ENCODE measurements around the gene NEUROG1. TPM values are rescaled to one million over a fixed set of nuclear protein-coding genes. Genes with fewer than 3 reads are reported as not detected.

The NEUROG1 gene
- total and polyA plus RNA-seq, 2 of the 13 experiments (the other 11 are each of a cell fraction or from before 2014, with no cell fraction given), result not detected

DNA sequence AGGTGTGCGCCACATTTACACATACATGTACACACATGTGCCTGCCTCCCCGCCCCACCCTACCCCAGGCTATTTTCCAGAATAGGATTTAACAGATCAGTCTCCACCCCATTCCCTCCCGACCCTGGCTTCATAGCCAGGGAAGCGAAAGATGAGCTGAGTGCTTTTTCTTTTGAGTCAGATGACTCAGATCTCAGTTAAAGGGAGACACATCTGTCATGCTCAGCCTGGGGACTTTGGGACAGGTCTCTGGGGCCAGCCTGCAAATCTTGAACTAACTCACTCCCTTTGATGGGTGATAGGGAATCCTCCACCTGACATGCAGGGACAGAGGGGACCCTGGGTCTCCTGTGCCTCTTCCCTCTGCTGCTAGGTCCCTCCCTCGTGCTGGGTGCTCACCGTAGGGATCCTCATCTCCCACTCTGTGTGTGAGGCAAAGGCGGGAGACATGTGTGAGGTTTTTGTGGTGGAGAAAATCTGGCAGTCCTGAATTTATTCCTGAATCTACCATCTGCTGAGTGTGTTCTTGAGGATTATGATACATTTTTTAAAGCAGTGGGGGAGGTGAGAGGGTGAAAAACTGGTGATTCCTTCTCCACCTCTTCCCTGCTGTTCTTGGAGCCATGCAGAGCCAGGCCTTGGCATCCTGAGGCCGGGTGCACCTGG is 37.7 kb downstream of the NEUROG1 start:
- TF ChIP-seq KAT7 (CRISPR knock-in tag; IDR thresholded peaks at IDR 0.05; ENCODE audit: borderline replicate concordance) (no peak), ZNF75D (CRISPR knock-in tag; IDR thresholded peaks at IDR 0.05; ENCODE audit: borderline replicate concordance) (no peak), GRHL1 (CRISPR knock-in tag; conservative IDR thresholded peaks at IDR 0.05) (no peak), ASH2L (IDR thresholded peaks at IDR 0.05; ENCODE audit: insufficient read length, low read depth, low read length) (no peak), ZMYM4 (CRISPR knock-in tag; IDR thresholded peaks at IDR 0.05) (no peak), CREBL2 (CRISPR knock-in tag; IDR thresholded peaks at IDR 0.05; ENCODE audit: borderline replicate concordance) (no peak), ONECUT2 (CRISPR knock-in tag; IDR thresholded peaks at IDR 0.05) (no peak), ZNF317 (CRISPR knock-in tag; IDR thresholded peaks at IDR 0.05) (no peak), HOXD1 (CRISPR knock-in tag; IDR thresholded peaks at IDR 0.05) (no peak), MBNL3 (CRISPR knock-in tag; conservative IDR thresholded peaks at IDR 0.05) (no peak), GMEB2 (CRISPR knock-in tag; IDR thresholded peaks at IDR 0.05; ENCODE audit: low read depth) (no peak)
- TF ChIP-seq, protein P1, sequence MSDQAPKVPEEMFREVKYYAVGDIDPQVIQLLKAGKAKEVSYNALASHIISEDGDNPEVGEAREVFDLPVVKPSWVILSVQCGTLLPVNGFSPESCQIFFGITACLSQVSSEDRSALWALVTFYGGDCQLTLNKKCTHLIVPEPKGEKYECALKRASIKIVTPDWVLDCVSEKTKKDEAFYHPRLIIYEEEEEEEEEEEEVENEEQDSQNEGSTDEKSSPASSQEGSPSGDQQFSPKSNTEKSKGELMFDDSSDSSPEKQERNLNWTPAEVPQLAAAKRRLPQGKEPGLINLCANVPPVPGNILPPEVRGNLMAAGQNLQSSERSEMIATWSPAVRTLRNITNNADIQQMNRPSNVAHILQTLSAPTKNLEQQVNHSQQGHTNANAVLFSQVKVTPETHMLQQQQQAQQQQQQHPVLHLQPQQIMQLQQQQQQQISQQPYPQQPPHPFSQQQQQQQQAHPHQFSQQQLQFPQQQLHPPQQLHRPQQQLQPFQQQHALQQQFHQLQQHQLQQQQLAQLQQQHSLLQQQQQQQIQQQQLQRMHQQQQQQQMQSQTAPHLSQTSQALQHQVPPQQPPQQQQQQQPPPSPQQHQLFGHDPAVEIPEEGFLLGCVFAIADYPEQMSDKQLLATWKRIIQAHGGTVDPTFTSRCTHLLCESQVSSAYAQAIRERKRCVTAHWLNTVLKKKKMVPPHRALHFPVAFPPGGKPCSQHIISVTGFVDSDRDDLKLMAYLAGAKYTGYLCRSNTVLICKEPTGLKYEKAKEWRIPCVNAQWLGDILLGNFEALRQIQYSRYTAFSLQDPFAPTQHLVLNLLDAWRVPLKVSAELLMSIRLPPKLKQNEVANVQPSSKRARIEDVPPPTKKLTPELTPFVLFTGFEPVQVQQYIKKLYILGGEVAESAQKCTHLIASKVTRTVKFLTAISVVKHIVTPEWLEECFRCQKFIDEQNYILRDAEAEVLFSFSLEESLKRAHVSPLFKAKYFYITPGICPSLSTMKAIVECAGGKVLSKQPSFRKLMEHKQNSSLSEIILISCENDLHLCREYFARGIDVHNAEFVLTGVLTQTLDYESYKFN (CRISPR knock-in tag; conservative IDR thresholded peaks at IDR 0.05), result no peak
- in situ Hi-C loops (cut with HindIII; ENCODE audit: extremely low pct_ligation_motif_present, low pct_unique_long_range_greater_than_20kb), result no loop called here
- no peak overlapping the region for H3K27ac ChIP-seq (ENCODE audit: extremely low read length, insufficient read depth, low read length)

More for the DNA sequence above, 37.7 kb downstream of the NEUROG1 start:
- Histone ChIP-seq H3K9ac (ENCODE audit: insufficient read depth, low read depth, low read length) (no peak overlapping the region), H3K4me1 (ENCODE audit: insufficient read depth, low read length) (0 out of 2 replicates have a peak, but pooled peaks cover 1% of the 10 kb centered on the region), H3K27me3 (ENCODE audit: control insufficient read depth in 1 of 2, insufficient read depth in 2 of 2, low read length in 2 of 2) (peaks cover 0 to 19% of the 10 kb centered on the region in 2 experiments; a peak in 2 of 5 replicates), H3K36me3 (replicated peaks in 1 of 2; ENCODE audit: control insufficient read depth in 1 of 2, insufficient read depth in 2 of 2, low read length in 2 of 2) (no peaks in the 10 kb centered on the region), H3K9me3 (ENCODE audit: low read length) (no peaks in the 10 kb centered on the region), H3K4me3 (replicated peaks in 1 of 3; ENCODE audit: insufficient read depth in 1 of 3, low read depth in 2 of 3, low read length in 3 of 3) (no peak overlapping the region), H2AFZ (ENCODE audit: low read length) (no peak overlapping the region), H3K4me2 (ENCODE audit: low read depth, low read length) (no peak overlapping the region), H4K20me1 (ENCODE audit: insufficient read depth, low read length) (no peaks in the 10 kb centered on the region), H3K79me2 (ENCODE audit: insufficient read depth, low read length) (no peaks in the 10 kb centered on the region)
- intact Hi-C loops (cut with micrococcal nuclease; ENCODE audit: unreplicated experiment), result no loop called here
- no peak for FAIRE-seq
- ATAC-seq, result no peak
- no peak for DNase-seq (ENCODE audit: low spot score)
- ChIA-PET CTCF (ENCODE audit: low intra/inter-chr PET ratio, low total read pairs) (no interaction called here), POLR2A (no interaction called here)
- 36% methylated on average over 7 of the region's 8 CpGs for WGBS (ENCODE audit: low lambda C conversion rate)
- BruUV-seq (replicated peaks), result no TSS peak
